D721Med (cell line): ENCODE measurements around the gene MITF.

Experiments used
- DNase-seq: peaks from one replicate; pipeline ENCODE4 v3.0.0; 2011; ENCODE audit warnings: low spot score; ENCODE audit not compliant: insufficient read length
- FAIRE-seq: peaks from 2 replicates; lab custom pipeline; 2011; peaks lifted over from hg19 to GRCh38; lab: Jason Lieb, UNC
- TF ChIP-seq, protein P1 (sequence below): IDR thresholded peaks from 2 replicates; pipeline ENCODE4 v1.5.1; 2012; ENCODE audit warnings: mild to moderate bottlenecking, control low read depth; ENCODE audit not compliant: insufficient read depth; ENCODE audit errors: missing control alignments

MITF gene

DNA sequence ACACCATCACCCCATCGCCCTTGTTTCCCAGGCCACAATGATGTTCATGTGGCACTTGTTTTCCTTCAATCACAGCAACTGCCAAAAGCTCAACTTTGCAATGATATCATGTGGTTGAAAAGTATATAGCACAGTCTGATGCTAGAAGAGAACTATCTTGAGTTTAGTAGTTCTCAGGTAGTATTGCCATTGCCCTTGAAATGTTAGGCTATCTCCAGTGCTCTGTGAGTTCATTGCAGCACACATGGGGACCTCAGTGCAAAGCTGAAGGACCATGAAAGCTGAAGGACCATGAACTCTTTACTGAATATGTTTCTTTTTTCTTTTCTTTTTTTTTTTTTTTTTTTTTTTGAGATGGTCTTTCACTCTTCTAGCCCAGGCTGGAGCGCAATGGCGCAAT is 224.4 kb downstream of the MITF start:
- DNase-seq, result no peak
- FAIRE-seq, result no peak
- TF ChIP-seq, protein P1, sequence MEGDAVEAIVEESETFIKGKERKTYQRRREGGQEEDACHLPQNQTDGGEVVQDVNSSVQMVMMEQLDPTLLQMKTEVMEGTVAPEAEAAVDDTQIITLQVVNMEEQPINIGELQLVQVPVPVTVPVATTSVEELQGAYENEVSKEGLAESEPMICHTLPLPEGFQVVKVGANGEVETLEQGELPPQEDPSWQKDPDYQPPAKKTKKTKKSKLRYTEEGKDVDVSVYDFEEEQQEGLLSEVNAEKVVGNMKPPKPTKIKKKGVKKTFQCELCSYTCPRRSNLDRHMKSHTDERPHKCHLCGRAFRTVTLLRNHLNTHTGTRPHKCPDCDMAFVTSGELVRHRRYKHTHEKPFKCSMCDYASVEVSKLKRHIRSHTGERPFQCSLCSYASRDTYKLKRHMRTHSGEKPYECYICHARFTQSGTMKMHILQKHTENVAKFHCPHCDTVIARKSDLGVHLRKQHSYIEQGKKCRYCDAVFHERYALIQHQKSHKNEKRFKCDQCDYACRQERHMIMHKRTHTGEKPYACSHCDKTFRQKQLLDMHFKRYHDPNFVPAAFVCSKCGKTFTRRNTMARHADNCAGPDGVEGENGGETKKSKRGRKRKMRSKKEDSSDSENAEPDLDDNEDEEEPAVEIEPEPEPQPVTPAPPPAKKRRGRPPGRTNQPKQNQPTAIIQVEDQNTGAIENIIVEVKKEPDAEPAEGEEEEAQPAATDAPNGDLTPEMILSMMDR, result no peak

DNA sequence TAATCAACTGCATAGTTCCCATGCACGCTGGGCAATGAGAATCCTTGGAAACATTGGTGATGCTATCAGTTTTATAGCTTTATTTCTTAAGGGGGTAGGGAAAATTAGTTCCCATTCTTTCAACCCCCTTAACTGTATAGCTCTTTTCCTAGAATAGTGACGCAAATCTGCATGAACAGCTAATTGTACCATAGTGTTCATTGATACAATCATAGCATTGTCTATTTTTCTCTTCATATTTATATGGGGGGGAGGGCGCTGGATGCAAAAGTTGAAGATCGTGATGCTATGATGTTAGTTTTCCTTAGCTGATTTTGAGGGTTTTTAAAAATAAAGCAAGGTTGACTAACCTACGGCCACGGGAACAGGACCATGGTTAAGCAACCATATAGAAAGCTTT is 227.9 kb downstream of the MITF start:
- TF ChIP-seq, protein P1, result no peak
- FAIRE-seq (no peak), DNase-seq (no peak)

DNA sequence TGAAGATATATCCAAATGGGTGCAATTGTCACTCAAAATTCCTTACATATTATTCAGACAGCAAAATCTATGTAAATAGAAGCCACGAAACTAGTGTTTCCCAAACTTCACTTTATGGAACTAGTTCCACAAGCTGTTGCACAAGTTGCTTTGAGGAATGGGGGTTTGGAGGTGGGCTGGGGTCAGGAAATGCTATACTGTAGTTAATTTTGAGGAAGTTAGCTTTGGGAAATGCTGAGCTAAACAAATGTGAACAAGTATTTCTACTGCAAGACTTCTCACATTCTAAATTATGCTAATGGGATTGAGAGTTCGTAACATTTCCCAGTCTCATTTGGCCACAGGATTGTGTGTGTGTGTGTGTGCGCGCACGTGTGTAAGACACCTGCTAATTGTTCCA is 231.6 kb downstream of the MITF start:
- TF ChIP-seq, protein P1, result no peak
- FAIRE-seq (no peak), DNase-seq (no peak)

DNA sequence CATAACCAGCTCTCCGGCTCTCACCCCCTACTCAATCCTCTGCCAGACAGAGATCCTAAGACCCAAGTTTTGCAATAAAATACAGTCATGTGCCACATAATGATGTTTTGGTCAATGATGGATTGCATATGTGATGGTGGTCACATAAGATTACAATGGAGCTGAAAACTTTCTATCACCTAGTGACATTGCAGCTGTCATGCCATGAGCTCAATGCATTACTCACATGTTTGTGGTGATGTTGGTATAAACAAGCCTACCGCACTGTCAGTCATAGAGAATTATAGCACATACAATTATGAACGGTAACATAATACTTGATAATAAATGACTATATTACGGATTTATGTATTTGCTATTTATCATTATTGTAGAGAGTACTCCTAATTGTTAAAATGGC is 233.4 kb downstream of the MITF start:
- DNase-seq (no peak), FAIRE-seq (no peak)
- TF ChIP-seq, protein P1, result no peak

DNA sequence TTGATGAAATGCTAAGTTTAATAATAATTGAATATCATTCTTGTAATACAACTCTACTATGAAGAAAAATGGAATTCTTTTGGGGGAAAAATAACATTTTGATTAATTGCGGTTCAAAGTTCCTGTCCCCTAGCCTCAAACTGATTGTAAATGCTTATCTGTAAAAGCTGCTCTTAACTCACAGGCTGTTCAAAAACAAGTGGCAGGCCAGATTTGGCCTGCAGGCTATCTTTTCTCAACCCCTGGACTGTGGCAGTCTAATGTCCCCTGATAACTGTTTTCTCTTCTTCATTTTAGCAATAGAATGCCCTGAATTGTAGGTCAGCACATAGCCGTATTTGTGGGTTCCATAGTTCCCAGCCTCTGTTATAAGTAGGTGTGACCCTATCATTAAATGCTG is 236.8 kb downstream of the MITF start:
- DNase-seq, result no peak
- TF ChIP-seq, protein P1, result no peak
- FAIRE-seq, result no peak

DNA sequence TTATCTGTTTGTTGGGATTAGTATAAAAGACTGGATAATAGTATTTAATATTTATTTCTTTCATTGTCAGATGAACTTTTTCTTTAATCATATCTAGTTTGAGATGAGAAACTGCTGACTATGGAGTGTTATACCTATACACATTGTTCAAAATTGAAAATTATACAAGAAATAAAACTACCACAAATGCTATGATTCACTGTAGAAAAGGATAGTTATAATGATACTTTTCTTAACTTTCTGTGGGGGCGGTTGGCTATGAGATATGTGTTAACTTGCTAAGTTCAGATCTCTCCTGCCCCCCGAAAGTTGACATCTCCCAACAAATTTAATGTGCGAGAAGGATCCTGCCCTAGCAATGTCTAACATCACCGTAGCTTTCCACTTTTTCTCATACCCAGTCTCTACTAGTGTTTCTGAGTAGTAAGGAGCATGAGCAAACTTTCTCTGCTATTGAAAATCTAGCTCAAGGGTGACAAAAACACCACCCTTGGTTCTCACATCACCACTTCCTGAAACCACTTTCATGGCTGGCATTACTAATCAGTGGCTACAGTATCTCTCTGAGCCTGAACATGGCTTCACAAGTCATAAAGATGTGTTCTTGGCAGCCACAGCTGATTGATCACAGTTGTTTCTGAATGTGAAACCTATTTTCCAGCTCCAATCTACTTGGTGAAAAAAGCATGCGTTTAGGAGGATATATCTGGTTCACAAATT is 244.4 kb downstream of the MITF start:
- no peak for DNase-seq

DNA sequence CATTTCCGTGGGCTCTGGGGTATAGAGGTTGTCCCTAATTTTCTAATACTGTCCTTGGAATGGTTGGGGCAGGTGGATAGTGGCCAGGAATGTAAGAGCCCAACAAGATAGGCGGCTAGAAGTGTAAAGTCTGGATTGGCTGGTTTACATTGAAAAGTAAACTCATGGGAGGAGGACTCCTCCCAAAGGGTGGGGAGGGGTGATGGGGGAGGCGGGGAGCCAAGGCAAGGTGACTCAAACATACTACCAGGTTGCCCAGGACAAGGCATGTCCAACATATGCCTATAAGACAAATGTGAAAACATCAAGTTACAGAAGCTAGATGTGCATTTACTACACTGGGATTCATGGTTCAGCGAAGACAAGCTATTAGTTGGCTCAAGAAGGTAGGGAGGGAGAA is 246.0 kb downstream of the MITF start:
- TF ChIP-seq, protein P1, result no peak
- FAIRE-seq (no peak), DNase-seq (no peak)

More for the DNA sequence above, 244.4 kb downstream of the MITF start:
- FAIRE-seq, result no peak
- TF ChIP-seq, protein P1, result no peak
